HepG2 (cell line): ENCODE measurements around the gene MTX1. TPM values are rescaled to one million over a fixed set of nuclear protein-coding genes. Genes with fewer than 3 reads are reported as not detected.

ENCODE experiments used
- BRD4 ChIP-seq: sonication (generic); formaldehyde crosslinking; IDR thresholded peaks from 2 replicates; pipeline ENCODE4 v1.4.0; 2020; ENCODE audit warnings: missing genetic modification reagents
- HCFC1 ChIP-seq: fragments of 150-350 bp; IDR thresholded peaks from 2 replicates; pipeline ENCODE4 v1.6.1; 2014; ENCODE audit warnings: low read depth, low read length
- HMGA1 ChIP-seq: sonication (generic); formaldehyde crosslinking; conservative IDR thresholded peaks from 2 replicates; pipeline ENCODE4 v1.4.0; 2020; ENCODE audit warnings: missing genetic modification reagents
- KAT7 ChIP-seq: IDR thresholded peaks from 2 replicates; pipeline ENCODE4 v1.6.1; 2018; ENCODE audit warnings: borderline replicate concordance, missing compliant biosample characterization
- RNF2 ChIP-seq: fragments of 450-650 bp; conservative IDR thresholded peaks from 2 replicates; pipeline ENCODE4 v1.6.1; 2016; ENCODE audit warnings: low read depth
- SRSF4 ChIP-seq: fragments of 200-400 bp; formaldehyde crosslinking; IDR thresholded peaks from one replicate; pipeline ENCODE4 v1.6.1; 2018; ENCODE audit warnings: mild to moderate bottlenecking, low read depth, low read length, moderate library complexity; ENCODE audit not compliant: poor library complexity, severe bottlenecking
- SRY ChIP-seq: sonication (generic); formaldehyde crosslinking; IDR thresholded peaks from 2 replicates; pipeline ENCODE4 v1.8.0; 2022; ENCODE audit warnings: mild to moderate bottlenecking, missing genetic modification reagents
- TBL1XR1 ChIP-seq: fragments of 150-350 bp; IDR thresholded peaks from 2 replicates; pipeline ENCODE4 v1.6.1; 2014; ENCODE audit warnings: borderline replicate concordance, low read length; ENCODE audit not compliant: partially characterized antibody
- ZFP90 ChIP-seq: sonication (generic); formaldehyde crosslinking; IDR thresholded peaks from 2 replicates; pipeline ENCODE4 v1.8.0; 2022; ENCODE audit warnings: missing genetic modification reagents, mild to moderate bottlenecking, inconsistent platforms, borderline replicate concordance
- ZNF746 ChIP-seq: sonication (generic); formaldehyde crosslinking; IDR thresholded peaks from 2 replicates; pipeline ENCODE4 v1.8.0; 2022; ENCODE audit warnings: mild to moderate bottlenecking, missing genetic modification reagents
- ZNF749 ChIP-seq: sonication (generic); formaldehyde crosslinking; IDR thresholded peaks from 2 replicates; pipeline ENCODE4 v1.8.0; 2022; ENCODE audit warnings: mild to moderate bottlenecking, missing genetic modification reagents, moderate library complexity, borderline replicate concordance
- polyA plus RNA-seq, 8 experiments: library from polyadenylated mRNA; depleted of rRNA in 3 of 8; stranded (reverse) in 7 of 8; unstranded in 1 of 8; fragments of >200 nt; fragmentation: Illumina TruSeq in 4 of 8; extraction: Trizol in 4 of 8; gene quantifications; 2 replicates each; pipeline versions ENCODE4 v1.2.1 to v1.2.3, GENCODE V29; 2011 to 2016; ENCODE audit warnings: low read depth in 4 of 8, missing spikeins in 1 of 8, mixed read lengths in 1 of 8; ENCODE audit not compliant: insufficient read depth in 1 of 8
- total RNA-seq, 5 experiments: library from RNA; depleted of rRNA; stranded (reverse); fragments of >200 nt; fragmentation: Illumina TruSeq; extraction: Trizol; gene quantifications; 2 replicates each; pipeline ENCODE4 v1.2.3, GENCODE V29; 2016; ENCODE audit warnings: low read depth in 1 of 5
- TF ChIP-seq, protein P1 (sequence below): sonication (generic); formaldehyde crosslinking; IDR thresholded peaks from 2 replicates; pipeline ENCODE4 v1.5.0; 2020; ENCODE audit warnings: mild to moderate bottlenecking, missing genetic modification reagents
- TF ChIP-seq, protein P2 (sequence below): sonication (generic); formaldehyde crosslinking; IDR thresholded peaks from 2 replicates; pipeline ENCODE4 v1.4.0; 2020; ENCODE audit warnings: mild to moderate bottlenecking, low read depth, missing genetic modification reagents
- TF ChIP-seq, protein P3 (sequence below), 2 experiments: fragments of 450-650 bp in 1 of 2; sonication (generic) in 1 of 2; formaldehyde crosslinking in 1 of 2; IDR thresholded peaks; 2 replicates each; pipeline versions ENCODE4 v1.6.1 to v1.8.0; 2016 to 2022; ENCODE audit warnings: antibody characterized with exemption in 1 of 2, mild to moderate bottlenecking in 1 of 2, missing genetic modification reagents in 1 of 2

Gene MTX1
- total and polyA plus RNA-seq, 2 of the 13 experiments (the other 11 are each of a cell fraction or from before 2014, with no cell fraction given) = 64.5 to 72.6 TPM

DNA sequence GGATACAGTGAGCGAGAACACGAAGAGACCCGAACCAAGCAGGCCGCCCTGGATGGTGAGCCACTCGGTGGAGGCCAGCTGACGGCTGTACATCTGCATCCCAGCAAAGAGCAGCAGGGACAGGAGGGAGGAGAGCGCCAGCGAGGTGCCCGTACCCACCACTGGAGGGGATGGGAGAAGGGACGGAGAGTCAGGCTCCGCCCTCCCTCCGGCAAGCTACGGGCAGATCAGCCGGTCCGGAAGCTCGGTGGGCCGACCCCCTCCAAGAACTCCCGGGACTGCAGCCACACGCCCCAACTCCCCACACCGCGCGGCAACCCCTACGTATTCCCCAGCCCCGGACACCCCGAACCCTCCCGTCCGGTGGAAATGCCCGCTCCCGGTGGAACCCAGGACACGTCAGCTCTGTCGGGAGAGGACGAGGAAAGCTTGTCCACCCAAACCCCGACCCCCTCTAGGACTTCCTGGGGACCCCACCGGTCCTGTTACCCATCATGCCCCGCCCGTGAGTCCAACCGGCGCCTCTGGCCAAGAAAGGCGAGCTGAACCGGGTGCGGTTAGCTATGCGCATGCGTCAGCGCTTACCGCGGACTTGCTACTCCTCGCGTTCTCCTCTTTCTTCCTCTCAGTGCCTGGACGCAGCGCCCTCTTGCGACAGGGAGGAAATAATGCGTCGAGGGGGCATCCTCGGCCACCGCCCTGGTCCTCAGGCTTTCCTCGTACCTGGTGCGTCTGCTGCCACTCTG, 35.6 kb upstream of the MTX1 start, which contains the start of gene KRTCAP2 (continued):
- TF ChIP-seq, protein P1, sequence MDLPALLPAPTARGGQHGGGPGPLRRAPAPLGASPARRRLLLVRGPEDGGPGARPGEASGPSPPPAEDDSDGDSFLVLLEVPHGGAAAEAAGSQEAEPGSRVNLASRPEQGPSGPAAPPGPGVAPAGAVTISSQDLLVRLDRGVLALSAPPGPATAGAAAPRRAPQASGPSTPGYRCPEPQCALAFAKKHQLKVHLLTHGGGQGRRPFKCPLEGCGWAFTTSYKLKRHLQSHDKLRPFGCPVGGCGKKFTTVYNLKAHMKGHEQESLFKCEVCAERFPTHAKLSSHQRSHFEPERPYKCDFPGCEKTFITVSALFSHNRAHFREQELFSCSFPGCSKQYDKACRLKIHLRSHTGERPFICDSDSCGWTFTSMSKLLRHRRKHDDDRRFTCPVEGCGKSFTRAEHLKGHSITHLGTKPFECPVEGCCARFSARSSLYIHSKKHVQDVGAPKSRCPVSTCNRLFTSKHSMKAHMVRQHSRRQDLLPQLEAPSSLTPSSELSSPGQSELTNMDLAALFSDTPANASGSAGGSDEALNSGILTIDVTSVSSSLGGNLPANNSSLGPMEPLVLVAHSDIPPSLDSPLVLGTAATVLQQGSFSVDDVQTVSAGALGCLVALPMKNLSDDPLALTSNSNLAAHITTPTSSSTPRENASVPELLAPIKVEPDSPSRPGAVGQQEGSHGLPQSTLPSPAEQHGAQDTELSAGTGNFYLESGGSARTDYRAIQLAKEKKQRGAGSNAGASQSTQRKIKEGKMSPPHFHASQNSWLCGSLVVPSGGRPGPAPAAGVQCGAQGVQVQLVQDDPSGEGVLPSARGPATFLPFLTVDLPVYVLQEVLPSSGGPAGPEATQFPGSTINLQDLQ (CRISPR knock-in tag) = no peak
- TF ChIP-seq TBL1XR1 = no peak
- TF ChIP-seq RNF2 = no peak
- peak; percentile 68; the same call in 1 of the 2 replicates for TF ChIP-seq SRY (CRISPR knock-in tag)
- peak; percentile 29; the same call in 1 of the 2 replicates for TF ChIP-seq ZNF749 (CRISPR knock-in tag)
- TF ChIP-seq, protein P2, sequence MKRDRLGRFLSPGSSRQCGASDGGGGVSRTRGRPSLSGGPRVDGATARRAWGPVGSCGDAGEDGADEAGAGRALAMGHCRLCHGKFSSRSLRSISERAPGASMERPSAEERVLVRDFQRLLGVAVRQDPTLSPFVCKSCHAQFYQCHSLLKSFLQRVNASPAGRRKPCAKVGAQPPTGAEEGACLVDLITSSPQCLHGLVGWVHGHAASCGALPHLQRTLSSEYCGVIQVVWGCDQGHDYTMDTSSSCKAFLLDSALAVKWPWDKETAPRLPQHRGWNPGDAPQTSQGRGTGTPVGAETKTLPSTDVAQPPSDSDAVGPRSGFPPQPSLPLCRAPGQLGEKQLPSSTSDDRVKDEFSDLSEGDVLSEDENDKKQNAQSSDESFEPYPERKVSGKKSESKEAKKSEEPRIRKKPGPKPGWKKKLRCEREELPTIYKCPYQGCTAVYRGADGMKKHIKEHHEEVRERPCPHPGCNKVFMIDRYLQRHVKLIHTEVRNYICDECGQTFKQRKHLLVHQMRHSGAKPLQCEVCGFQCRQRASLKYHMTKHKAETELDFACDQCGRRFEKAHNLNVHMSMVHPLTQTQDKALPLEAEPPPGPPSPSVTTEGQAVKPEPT (CRISPR knock-in tag) = no peak
- no peak for TF ChIP-seq HMGA1 (CRISPR knock-in tag)
- TF ChIP-seq SRSF4 = no peak
- TF ChIP-seq, protein P3, sequence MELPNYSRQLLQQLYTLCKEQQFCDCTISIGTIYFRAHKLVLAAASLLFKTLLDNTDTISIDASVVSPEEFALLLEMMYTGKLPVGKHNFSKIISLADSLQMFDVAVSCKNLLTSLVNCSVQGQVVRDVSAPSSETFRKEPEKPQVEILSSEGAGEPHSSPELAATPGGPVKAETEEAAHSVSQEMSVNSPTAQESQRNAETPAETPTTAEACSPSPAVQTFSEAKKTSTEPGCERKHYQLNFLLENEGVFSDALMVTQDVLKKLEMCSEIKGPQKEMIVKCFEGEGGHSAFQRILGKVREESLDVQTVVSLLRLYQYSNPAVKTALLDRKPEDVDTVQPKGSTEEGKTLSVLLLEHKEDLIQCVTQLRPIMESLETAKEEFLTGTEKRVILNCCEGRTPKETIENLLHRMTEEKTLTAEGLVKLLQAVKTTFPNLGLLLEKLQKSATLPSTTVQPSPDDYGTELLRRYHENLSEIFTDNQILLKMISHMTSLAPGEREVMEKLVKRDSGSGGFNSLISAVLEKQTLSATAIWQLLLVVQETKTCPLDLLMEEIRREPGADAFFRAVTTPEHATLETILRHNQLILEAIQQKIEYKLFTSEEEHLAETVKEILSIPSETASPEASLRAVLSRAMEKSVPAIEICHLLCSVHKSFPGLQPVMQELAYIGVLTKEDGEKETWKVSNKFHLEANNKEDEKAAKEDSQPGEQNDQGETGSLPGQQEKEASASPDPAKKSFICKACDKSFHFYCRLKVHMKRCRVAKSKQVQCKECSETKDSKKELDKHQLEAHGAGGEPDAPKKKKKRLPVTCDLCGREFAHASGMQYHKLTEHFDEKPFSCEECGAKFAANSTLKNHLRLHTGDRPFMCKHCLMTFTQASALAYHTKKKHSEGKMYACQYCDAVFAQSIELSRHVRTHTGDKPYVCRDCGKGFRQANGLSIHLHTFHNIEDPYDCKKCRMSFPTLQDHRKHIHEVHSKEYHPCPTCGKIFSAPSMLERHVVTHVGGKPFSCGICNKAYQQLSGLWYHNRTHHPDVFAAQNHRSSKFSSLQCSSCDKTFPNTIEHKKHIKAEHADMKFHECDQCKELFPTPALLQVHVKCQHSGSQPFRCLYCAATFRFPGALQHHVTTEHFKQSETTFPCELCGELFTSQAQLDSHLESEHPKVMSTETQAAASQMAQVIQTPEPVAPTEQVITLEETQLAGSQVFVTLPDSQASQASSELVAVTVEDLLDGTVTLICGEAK (IDR thresholded peaks at IDR 0.05) = no peak
- TF ChIP-seq, protein P3 (CRISPR knock-in tag; IDR thresholded peaks at IDR 0.05) = no peak
- TF ChIP-seq KAT7 (CRISPR knock-in tag) = peak; percentile 52; the same call in 1 of the 2 replicates
- 0 out of 2 replicates have a peak, but pooled peaks have one; percentile 13 for TF ChIP-seq BRD4 (CRISPR knock-in tag)
- TF ChIP-seq ZNF746 (CRISPR knock-in tag) = no peak
- 0 out of 2 replicates have a peak, but pooled peaks have one; percentile 48 for TF ChIP-seq ZFP90 (CRISPR knock-in tag)
- peak; percentile 53; the same call in 1 of the 2 replicates for TF ChIP-seq HCFC1
